Stimulated activated CD4-positive, alpha-beta T cell treated with anti-CD3 and anti-CD28 coated beads, Interleukin-15, amount 100 ng/mL, for 1 hour (primary cell): Measurements from ENCODE around the gene TBC1D4.

ENCODE experiments used
- DNase-seq, 2 donors: peaks; one replicate each; pipeline ENCODE4 v3.0.0-alpha.2; 2020; ENCODE audit warnings: low read depth in 1 of 2, low spot score in 1 of 2

The TBC1D4 gene

GRCh38 chr13:75489502-75490263, 7.7 kb upstream of the TBC1D4 start:
- no peak for DNase-seq

- no peak for DNase-seq
Observed at GRCh38 chr13:75486146-75487062, 4.4 kb upstream of the TBC1D4 start.

- DNase-seq: no peak
Observed at GRCh38 chr13:75485286-75486062, 3.5 kb upstream of the TBC1D4 start.

GRCh38 chr13:75482820-75483079, 781 bp upstream of the TBC1D4 start:
- DNase-seq: no peak

DNA sequence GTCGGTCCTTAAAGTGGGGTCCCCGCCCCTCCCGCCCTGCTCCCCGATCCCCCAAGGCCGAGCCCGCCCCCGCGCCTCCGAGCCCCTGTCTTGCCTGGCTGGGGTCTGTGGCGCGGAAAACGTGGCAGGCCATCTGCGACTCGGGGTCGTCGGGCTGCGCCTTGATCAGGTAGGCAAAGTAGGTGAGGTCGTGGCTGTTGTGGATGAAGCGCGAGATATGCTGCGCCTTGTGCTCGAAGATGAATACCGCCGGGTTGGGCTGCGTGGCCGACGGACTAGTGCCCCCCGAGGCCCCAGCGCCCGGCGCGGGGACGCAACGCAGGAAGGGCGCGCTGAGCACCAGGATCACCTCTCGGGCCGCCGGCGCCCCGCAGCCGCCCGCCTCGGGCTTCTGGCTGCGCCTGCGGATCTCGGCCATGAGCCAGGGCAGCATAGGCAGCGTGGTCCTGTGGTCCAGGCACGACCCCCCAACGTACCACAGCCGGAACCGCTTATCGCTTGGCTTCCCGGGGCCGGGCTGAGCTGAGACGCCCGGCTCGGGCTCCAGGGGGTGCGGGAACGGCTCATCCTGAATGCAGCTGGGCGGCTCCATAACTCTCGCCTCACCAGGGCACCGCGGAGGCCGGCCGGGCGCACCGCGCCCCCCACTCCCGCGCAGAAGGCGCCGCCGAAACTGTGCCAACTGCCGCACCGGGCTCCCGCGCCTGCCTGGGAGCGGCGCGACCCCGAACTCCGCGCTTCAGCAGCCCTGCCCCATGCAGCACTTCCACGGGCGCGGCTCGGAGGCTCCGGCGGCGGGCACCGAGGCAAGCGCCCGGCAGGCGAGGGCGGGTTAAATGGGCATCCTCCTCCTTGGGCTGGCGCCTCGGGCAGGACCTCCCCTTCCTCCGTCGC, 546 bp downstream of the TBC1D4 start:
- DNase-seq: peak in 1 of 2 donors; percentile 1

- DNase-seq: peak in 1 of 2 donors; percentile 3
Observed at GRCh38 chr13:75480671-75481175, 1.2 kb downstream of the TBC1D4 start.

GRCh38 chr13:75479102-75479740, 2.7 kb downstream of the TBC1D4 start:
- DNase-seq: no peak

DNA sequence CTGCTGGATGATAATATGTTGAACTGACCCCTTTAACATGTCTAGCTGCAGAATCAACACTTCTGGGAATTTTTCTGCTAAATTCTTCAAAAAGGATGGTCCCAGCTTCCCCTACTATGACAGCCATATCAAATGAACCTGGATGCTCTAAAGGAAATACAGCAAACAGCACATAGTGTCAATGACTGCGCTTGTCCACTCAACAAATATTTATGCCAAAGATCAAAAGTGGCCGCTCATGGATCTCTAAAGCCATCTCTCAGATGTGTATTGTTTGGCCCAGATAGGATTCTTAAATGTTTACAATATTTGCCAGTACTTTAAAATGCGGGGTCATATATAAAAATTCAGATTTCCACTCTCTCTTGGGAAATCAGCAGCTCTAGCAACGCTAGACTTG, 3.3 kb downstream of the TBC1D4 start:
- no peak for DNase-seq

DNA sequence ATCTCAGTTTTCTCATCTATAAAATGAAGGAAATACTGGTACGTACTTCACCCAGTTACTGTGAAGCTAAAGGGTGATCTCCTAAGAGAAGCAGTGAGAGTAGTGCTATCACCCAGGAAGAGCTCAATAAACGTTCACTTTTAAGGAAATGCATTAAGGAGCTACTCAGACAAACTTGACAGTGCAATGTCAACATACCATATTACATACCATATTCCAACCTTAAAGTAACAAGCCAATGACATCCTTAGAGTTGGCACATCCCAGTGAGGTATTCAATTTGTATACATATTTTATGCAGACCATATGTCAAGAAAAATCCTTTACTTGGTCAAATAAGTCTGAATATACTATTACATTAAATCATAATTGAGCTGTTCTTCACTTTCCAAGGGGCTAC, 7.0 kb downstream of the TBC1D4 start:
- no peak for DNase-seq

DNA sequence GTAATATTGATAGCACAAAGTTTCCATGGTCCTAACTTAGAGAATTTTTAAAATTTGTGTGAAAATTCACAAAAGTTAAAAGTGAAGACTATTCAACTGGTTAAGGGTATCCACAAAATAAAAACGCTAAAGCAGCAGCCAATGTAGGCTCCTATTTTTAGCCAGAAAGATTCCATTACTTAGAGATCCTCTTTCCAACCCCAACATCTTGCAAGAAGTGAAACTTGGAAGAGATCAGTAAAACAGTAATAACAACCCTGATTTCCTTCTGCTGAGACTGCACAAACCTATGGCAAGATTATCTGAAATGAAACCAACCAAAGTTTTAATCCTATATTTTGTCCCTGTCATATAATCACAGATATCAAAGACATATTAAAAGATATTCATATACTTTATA, 8.5 kb downstream of the TBC1D4 start:
- DNase-seq: no peak

DNA sequence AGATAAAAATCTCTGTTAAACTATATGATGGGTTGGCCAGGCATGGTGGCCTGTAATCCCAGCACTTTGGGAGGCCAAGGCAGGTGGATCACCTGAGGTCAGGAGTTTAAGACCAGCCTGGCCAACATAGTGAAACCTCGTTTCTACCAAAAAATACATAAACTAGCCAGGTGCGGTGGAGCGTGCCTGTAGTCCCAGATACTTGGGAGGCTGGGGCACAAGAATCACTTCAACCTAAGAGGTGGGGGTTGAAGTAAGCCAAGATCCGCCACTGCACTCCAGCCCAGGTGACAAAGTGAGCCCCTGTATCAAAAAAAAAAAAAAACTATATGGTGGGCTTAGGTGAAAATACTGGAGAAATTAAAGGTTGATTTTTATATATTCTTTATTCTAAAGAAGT, 11.3 kb downstream of the TBC1D4 start:
- DNase-seq: no peak

DNA sequence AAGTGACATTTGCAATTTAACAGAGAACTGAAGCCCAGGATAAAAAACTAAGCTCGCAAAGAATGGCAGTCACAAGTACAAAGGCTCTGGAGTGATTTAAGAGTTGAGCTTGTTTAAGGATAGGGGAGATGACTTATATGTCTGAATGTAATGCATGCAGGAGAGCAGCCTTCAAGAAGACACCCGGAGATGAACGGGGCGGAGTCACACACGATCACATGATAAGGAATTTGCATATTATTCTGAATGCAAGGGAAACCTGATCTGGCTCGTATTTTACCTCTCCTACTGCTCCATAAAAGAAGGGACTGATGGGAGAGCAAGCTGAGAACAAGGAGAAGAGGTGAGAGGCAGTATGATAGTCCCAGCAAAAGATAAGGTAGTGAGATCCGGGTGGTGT, 12.9 kb downstream of the TBC1D4 start:
- no peak for DNase-seq

GRCh38 chr13:75468602-75469001, 13.4 kb downstream of the TBC1D4 start:
- DNase-seq: no peak

GRCh38 chr13:75468098-75468497, 13.9 kb downstream of the TBC1D4 start:
- DNase-seq: no peak

DNA sequence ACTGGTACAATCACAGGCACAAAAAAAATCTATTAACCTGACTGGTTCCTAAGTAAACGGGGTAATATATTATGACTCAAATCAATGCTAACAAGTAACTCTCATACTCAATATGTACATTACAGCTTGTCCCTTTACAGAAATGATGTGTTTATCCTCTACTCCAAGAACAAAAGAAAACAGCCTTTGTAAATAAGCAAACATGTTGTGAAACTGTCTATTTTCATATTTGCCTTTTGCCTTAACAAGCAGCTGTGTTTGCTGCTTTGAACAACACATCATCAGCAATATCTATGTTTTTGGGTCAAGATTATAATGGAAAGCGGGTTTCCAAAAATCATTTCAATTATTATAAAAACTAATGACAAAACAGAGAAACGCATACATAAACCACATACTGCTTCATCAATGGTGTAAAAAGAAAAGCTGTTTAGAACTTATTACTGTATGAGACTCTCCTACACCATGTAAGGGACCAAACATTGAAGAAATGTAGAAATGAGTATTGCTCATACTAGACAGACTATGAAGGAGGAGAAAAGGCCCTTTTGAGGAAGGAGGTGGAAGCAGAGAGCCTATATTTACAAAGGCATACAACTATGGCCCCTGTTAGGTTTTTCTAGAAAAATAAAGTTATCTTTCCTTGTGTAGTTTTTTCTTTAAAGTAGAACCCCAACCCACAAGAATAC, 14.8 kb downstream of the TBC1D4 start:
- no peak for DNase-seq

DNA sequence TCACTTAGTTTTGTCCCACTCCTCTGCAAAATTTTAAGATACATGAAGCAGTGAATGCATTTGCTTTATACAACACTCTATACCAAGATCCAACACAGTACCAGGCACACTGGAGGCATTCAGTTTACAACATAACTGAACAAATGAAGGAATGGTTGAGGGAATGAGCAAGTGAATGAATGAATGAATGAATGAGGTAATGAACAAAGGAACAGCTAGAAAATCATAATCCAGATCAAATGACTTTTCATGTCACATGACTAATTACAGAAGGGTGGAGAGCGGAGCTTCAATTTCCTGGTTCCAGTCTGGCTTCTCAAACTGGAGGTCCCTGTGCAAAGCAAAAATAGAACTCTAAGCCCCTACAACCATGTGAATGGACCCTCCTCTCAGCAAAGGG, 16.7 kb downstream of the TBC1D4 start:
- DNase-seq: no peak

GRCh38 chr13:75461314-75461713, 20.7 kb downstream of the TBC1D4 start:
- no peak for DNase-seq

DNA sequence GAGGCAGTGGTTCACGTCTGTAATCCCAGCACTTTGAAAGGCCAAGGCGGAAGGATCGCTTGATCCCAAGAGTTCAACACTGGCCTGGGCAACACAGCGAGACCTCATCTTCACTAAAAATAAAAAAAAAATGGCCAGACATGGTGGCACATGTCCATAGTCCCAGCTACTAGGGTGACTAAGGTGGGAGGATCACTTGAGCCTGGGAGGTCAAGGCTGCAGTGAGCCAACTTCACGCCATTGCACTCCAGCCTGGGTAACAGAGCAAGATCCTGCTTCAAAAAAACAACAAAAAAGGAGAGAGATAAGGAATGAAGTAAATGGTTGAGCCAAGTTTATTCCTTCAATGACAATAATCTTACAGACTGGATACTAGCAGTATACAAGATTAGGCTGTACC, 21.3 kb downstream of the TBC1D4 start:
- no peak for DNase-seq

DNA sequence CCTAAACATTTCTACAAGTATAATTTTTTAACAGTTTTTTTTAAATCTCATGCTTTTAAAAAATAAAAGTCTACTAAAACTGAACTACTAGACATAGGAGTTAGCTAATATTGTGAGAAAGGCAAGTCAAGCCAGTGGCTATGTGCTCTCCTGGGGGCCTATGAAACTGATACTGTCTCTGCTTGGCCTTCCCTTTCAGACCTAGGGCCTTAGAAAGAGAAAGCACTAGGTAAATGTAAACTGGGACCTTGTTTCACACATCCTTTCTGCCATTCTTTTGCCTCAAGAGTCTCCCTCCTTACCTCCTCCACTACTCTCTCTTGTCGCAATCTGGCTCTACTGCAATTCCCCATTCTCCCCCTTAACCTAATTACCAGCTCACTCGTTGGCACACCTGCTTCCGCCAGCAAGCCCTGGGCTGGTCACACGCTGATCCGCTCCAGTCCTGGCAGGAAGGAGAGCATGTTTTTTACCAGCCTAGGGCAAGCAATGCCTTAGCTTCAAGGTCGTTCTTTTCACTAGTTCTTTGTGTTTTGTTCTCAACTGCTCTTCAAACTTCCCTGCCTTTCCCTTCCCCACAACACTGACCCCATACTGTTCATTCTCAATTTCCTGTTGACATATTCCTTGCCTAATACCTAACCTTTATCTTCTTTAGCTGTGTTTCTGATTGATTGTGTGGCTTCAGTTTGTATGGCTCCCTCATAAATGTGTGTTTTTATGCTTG, 23.1 kb downstream of the TBC1D4 start:
- no peak for DNase-seq
